Transverse colon (tissue), 4 donors: ENCODE results near the gene CXCR6. TPM values are rescaled to one million over a fixed set of nuclear protein-coding genes. Genes with fewer than 3 reads are reported as not detected.

ENCODE experiments used
- DNase-seq: peaks from one replicate; pipeline ENCODE4 v3.0.0-alpha.2; 2019
- H3K27ac ChIP-seq, 4 donors: fragments of 200-600 bp; sonication (generic); 2 replicates each; pipeline ENCODE4 v1.5.1; 2016 to 2018; ENCODE audit warnings: inconsistent platforms in 4 of 4
- H3K27me3 ChIP-seq: fragments of 200-600 bp; sonication (generic); 2 replicates; pipeline ENCODE4 v1.5.1; 2017; ENCODE audit warnings: inconsistent platforms
- H3K36me3 ChIP-seq, 4 donors: fragments of 200-600 bp; sonication (generic); 2 replicates each; pipeline ENCODE4 v1.5.1; 2017 to 2019; ENCODE audit warnings: inconsistent platforms in 4 of 4
- H3K4me1 ChIP-seq, 4 donors: fragments of 200-600 bp; sonication (generic); 2 replicates each; pipeline ENCODE4 v1.5.1; 2017 to 2020; ENCODE audit warnings: inconsistent platforms in 4 of 4
- H3K4me3 ChIP-seq, 4 donors: fragments of 200-600 bp; sonication (generic); 1 replicate in 1 of 4; 2 replicates in 3 of 4; pipeline versions ENCODE4 v1.5.1 to v1.6.1; 2017 to 2019; ENCODE audit warnings: inconsistent platforms in 4 of 4
- H3K9me3 ChIP-seq, 2 donors: fragments of 200-600 bp; sonication (generic); 2 replicates each; pipeline ENCODE4 v1.5.1; 2017 to 2019; ENCODE audit warnings: inconsistent platforms in 2 of 2
- CTCF ChIP-seq, 5 experiments: fragments of 200-600 bp in 3 of 5; fragments of 450-650 bp in 2 of 5; sonication (generic) in 3 of 5; IDR thresholded peaks; 1 replicate in 2 of 5; 2 replicates in 3 of 5; pipeline ENCODE4 v1.5.1; 2016 to 2017; ENCODE audit warnings: antibody characterized with exemption in 5 of 5, inconsistent platforms in 3 of 5, mild to moderate bottlenecking in 2 of 5, moderate library complexity in 1 of 5
- EP300 ChIP-seq: sonication (generic); formaldehyde crosslinking; IDR thresholded peaks from one replicate; pipeline ENCODE4 v1.6.1; 2017; ENCODE audit warnings: antibody characterized with exemption, low read depth
- POLR2A ChIP-seq: fragments of 450-650 bp; IDR thresholded peaks from one replicate; pipeline ENCODE4 v1.6.1; 2016; ENCODE audit warnings: antibody characterized with exemption, mild to moderate bottlenecking, moderate library complexity
- POLR2AphosphoS5 ChIP-seq, 3 donors: sonication (generic); formaldehyde crosslinking; IDR thresholded peaks; one replicate each; pipeline ENCODE4 v1.6.1; 2016; ENCODE audit warnings: antibody characterized with exemption in 3 of 3
- WGBS, 2 donors: methylation state at CpG; one replicate each; pipeline ENCODE4 v1.1.5; 2018; ENCODE audit warnings: low coverage in 1 of 2; 5-methylcytosine and 5-hydroxymethylcytosine counted together
- in situ Hi-C, 4 donors: fragments of 200-750 bp; cut with MboI; loops; one replicate each; pipeline versions ENCODE4 v1.15.0 to v1.15.1; 2017; ENCODE audit warnings: low sequenced_read_pairs in 3 of 4, low pct_ligation_motif_present in 1 of 4, low pct_unique_long_range_greater_than_20kb in 1 of 4
- intact Hi-C: fragments of 100-400 bp; cut with DNase I; formaldehyde crosslinking; loops from one replicate; pipeline ENCODE4 v1.15.1; 2023; ENCODE audit warnings: low total_unique reads
- total RNA-seq, 4 donors: library from RNA; depleted of rRNA; stranded (reverse); fragments of >200 nt; gene quantifications; one replicate each; pipeline ENCODE4 v1.1.0, GENCODE V29; 2016

Gene CXCR6
- total RNA-seq, 4 donors from 2014 or later: 3.3 to 9.4 (median 6.7) TPM; not detected in 1

GRCh38 chr3:45981346-45982074 is 38.2 kb downstream of the CXCR6 start:
- H3K4me3 ChIP-seq: no peak overlapping the region
- no peak overlapping the region for H3K27ac ChIP-seq
- H3K9me3 ChIP-seq: no peaks in the 10 kb centered on the region
- intact Hi-C loops (no loop called here), in situ Hi-C loops (no loop called here)
- TF ChIP-seq POLR2A (no peak), EP300 (no peak), POLR2AphosphoS5 (IDR thresholded peaks at IDR 0.05) (no peak), CTCF (IDR thresholded peaks at IDR 0.05) (no peak)
- no peaks in the 10 kb centered on the region for H3K27me3 ChIP-seq
- H3K36me3 ChIP-seq: peaks cover 0 to 21% (median 8%) of the 10 kb centered on the region in 4 donors
- no peak for DNase-seq
- H3K4me1 ChIP-seq: peaks cover 21 to 60% (median 36%) of the 10 kb centered on the region in 4 donors
- WGBS, 2 donors: 50 to 66% methylated on average over 1 to 2 of the region's 2 CpGs

GRCh38 chr3:45983770-45984169 is 40.5 kb downstream of the CXCR6 start:
- WGBS, 2 donors: 84% methylated on average over 3 of the region's 3 CpGs; no CpG with 5 or more reads in 1 of the 2 donors
- H3K36me3 ChIP-seq: peaks cover 0 to 21% (median 6%) of the 10 kb centered on the region in 4 donors
- intact Hi-C loops: no loop called here
- H3K27ac ChIP-seq: peak overlapping the region; percentile 82 to 86 (median 84)
- no peak for TF ChIP-seq POLR2AphosphoS5 (IDR thresholded peaks at IDR 0.05)
- TF ChIP-seq CTCF (IDR thresholded peaks at IDR 0.05): no peak
- no peak overlapping the region for H3K4me3 ChIP-seq
- H3K4me1 ChIP-seq: peaks cover 34 to 64% (median 46%) of the 10 kb centered on the region in 4 donors
- DNase-seq: no peak
- in situ Hi-C loops: no loop called here
- no peaks in the 10 kb centered on the region for H3K9me3 ChIP-seq
- H3K27me3 ChIP-seq: no peaks in the 10 kb centered on the region

GRCh38 chr3:45984331-45985312 is 41.4 kb downstream of the CXCR6 start:
- Histone ChIP-seq H3K36me3 (peaks cover 0 to 17% (median 6%) of the 10 kb centered on the region in 4 donors), H3K27me3 (no peaks in the 10 kb centered on the region), H3K4me1 (peaks cover 28 to 66% (median 49%) of the 10 kb centered on the region in 4 donors), H3K9me3 (no peaks in the 10 kb centered on the region), H3K27ac (peak overlapping the region; percentile 82 to 86 (median 84)), H3K4me3 (no peak overlapping the region)
- intact Hi-C loops (no loop called here), in situ Hi-C loops (no loop called here)
- WGBS, 2 donors: 75 to 87% methylated on average over 3 to 8 of the region's 8 CpGs
- TF ChIP-seq EP300 (no peak), CTCF (IDR thresholded peaks at IDR 0.05) (no peak), POLR2AphosphoS5 (IDR thresholded peaks at IDR 0.05) (no peak), POLR2A (no peak)
- no peak for DNase-seq
